Measurements from ENCODE around the gene YY1.

DNA sequence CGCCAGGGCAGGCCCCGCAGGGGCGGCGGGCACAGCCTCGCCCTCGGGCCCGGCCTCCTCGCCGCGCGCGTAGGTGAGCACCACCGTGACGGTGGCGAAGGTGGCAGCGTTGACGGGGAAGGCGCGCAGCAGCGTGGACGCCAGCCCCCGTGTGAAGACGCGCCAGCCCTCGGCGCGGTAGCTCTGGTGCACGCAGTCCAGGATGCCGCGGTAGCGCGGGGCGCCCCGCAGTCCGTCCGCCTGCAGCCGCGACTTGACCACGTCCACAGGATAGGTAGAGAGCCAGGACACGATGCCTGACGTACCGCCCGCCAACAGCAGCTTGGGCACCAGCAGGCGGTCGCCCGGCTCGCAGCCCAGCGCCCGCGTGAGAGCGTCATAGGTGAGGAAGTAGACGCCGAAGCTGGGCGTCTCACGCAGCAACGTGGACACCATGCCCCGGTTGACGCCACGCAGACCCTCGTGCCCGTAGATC lies 53.4 kb downstream of the YY1 start:
- TF ChIP-seq, protein P1, sequence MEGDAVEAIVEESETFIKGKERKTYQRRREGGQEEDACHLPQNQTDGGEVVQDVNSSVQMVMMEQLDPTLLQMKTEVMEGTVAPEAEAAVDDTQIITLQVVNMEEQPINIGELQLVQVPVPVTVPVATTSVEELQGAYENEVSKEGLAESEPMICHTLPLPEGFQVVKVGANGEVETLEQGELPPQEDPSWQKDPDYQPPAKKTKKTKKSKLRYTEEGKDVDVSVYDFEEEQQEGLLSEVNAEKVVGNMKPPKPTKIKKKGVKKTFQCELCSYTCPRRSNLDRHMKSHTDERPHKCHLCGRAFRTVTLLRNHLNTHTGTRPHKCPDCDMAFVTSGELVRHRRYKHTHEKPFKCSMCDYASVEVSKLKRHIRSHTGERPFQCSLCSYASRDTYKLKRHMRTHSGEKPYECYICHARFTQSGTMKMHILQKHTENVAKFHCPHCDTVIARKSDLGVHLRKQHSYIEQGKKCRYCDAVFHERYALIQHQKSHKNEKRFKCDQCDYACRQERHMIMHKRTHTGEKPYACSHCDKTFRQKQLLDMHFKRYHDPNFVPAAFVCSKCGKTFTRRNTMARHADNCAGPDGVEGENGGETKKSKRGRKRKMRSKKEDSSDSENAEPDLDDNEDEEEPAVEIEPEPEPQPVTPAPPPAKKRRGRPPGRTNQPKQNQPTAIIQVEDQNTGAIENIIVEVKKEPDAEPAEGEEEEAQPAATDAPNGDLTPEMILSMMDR (IDR thresholded peaks at IDR 0.05): no peak
- TF ChIP-seq POLR2A (IDR thresholded peaks at IDR 0.05): no peak

Measured in uterus (tissue), 2 donors.